ENCODE data around the gene ASTN2. TPM values are rescaled to one million over a fixed set of nuclear protein-coding genes. Genes with fewer than 3 reads are reported as not detected.

ASTN2 gene
- total and polyA plus RNA-seq, 9 of the 15 experiments (the other 6 are each of a cell fraction or from before 2014, with no cell fraction given) = 0.56 to 3.5 (median 1.9) TPM

- TF ChIP-seq MAZ (CRISPR knock-in tag; conservative IDR thresholded peaks at IDR 0.05 in 1 of 2, IDR thresholded peaks at IDR 0.05 in 1 of 2) (peak in 1 of 2 experiments; percentile 52; a peak in 2 of 4 replicates), PRPF4 (IDR thresholded peaks at IDR 0.05; ENCODE audit: insufficient read depth, low read depth, low read length, poor library complexity, severe bottlenecking) (no peak), HMG20B (CRISPR knock-in tag; IDR thresholded peaks at IDR 0.05) (no peak), SIN3B (IDR thresholded peaks at IDR 0.05; ENCODE audit: low read depth) (no peak), ZNF551 (CRISPR knock-in tag; IDR thresholded peaks at IDR 0.05) (no peak), TAL1 (IDR thresholded peaks at IDR 0.05) (peak; percentile 89), PML (IDR thresholded peaks at IDR 0.05; ENCODE audit: low read length) (peak; percentile 90), ETV6 (IDR thresholded peaks at IDR 0.05; ENCODE audit: borderline replicate concordance in 1 of 2, low read depth in 2 of 2, low read length in 1 of 2) (no peak), ETV6 (CRISPR knock-in tag; IDR thresholded peaks at IDR 0.05; ENCODE audit: borderline replicate concordance) (no peak), ZNF324 (CRISPR knock-in tag; IDR thresholded peaks at IDR 0.05) (0 out of 2 replicates have a peak, but pooled peaks have one; percentile 33), EP300 (IDR thresholded peaks at IDR 0.05; ENCODE audit: low read length) (peak; percentile 98), BCOR (IDR thresholded peaks at IDR 0.05) (peak; percentile 69), ASH1L (IDR thresholded peaks at IDR 0.05; ENCODE audit: borderline replicate concordance, low read depth, partially characterized antibody) (no peak), NCOA1 (IDR thresholded peaks at IDR 0.05; ENCODE audit: low read depth) (peak; percentile 89), RBFOX2 (IDR thresholded peaks at IDR 0.05; ENCODE audit: low read depth, low read length) (0 out of 2 replicates have a peak, but pooled peaks have one; percentile 41), JUND (IDR thresholded peaks at IDR 0.05; ENCODE audit: borderline replicate concordance, low read depth, low read length) (peak; percentile 95), JUND (tag; IDR thresholded peaks at IDR 0.05; ENCODE audit: borderline replicate concordance, low read depth, low read length) (peak; percentile 96; the same call in 2 of the 3 replicates), TCF7 (IDR thresholded peaks at IDR 0.05; ENCODE audit: borderline replicate concordance) (peak; percentile 74; the same call in 1 of the 2 replicates), KDM1A (IDR thresholded peaks at IDR 0.05) (peak; percentile 42 to 45; a peak in 3 of 4 replicates)
- TF ChIP-seq, protein P1, sequence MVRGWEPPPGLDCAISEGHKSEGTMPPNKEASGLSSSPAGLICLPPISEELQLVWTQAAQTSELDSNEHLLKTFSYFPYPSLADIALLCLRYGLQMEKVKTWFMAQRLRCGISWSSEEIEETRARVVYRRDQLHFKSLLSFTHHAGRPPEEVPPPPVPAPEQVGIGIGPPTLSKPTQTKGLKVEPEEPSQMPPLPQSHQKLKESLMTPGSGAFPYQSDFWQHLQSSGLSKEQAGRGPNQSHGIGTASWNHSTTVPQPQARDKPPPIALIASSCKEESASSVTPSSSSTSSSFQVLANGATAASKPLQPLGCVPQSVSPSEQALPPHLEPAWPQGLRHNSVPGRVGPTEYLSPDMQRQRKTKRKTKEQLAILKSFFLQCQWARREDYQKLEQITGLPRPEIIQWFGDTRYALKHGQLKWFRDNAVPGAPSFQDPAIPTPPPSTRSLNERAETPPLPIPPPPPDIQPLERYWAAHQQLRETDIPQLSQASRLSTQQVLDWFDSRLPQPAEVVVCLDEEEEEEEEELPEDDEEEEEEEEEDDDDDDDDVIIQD (CRISPR knock-in tag; IDR thresholded peaks at IDR 0.05) = 0 out of 2 replicates have a peak, but pooled peaks have one; percentile 17
- TF ChIP-seq, protein P2, sequence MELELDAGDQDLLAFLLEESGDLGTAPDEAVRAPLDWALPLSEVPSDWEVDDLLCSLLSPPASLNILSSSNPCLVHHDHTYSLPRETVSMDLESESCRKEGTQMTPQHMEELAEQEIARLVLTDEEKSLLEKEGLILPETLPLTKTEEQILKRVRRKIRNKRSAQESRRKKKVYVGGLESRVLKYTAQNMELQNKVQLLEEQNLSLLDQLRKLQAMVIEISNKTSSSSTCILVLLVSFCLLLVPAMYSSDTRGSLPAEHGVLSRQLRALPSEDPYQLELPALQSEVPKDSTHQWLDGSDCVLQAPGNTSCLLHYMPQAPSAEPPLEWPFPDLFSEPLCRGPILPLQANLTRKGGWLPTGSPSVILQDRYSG (tag; conservative IDR thresholded peaks at IDR 0.05; ENCODE audit: low read depth) = peak; percentile 75; the same call in 1 of the 2 replicates
These were observed 948.3 kb downstream of the ASTN2 start (continued) for GRCh38 chr9:116466271-116467235.

All from K562 (cell line).